ENCODE measurements around the gene IL17RA. TPM values are rescaled to one million over a fixed set of nuclear protein-coding genes. Genes with fewer than 3 reads are reported as not detected.
A peak's percentile ranks its signal among the peaks of the same experiment; 100 is the strongest.
"Not testable (repeated sequence)": the region's sequence is repeated elsewhere in the genome, so short reads cannot be mapped to it uniquely, and the experiment has no call there.

IL17RA gene
- total RNA-seq: 11.1 TPM

GRCh38 chr22:17084554-17085276 lies at the start of gene IL17RA:
Gene IL17RA, plus strand, starts transcription at chr22:17085000. Its CDS starts 92 bp downstream, at chr22:17085092.
- peak; percentile 98 for ATAC-seq
- DNase-seq (ENCODE audit: low spot score): peak; percentile 92

GRCh38 chr22:17035246-17035645 lies 49.6 kb upstream of the IL17RA start:
- DNase-seq (ENCODE audit: low spot score) (no peak), ATAC-seq (peak; percentile 15)

GRCh38 chr22:17035976-17036841 lies 48.6 kb upstream of the IL17RA start:
- DNase-seq (ENCODE audit: low spot score): not testable (repeated sequence)
- ATAC-seq: peak; percentile 36

GRCh38 chr22:17036842-17037711 lies 47.7 kb upstream of the IL17RA start:
- DNase-seq (ENCODE audit: low spot score): not testable (repeated sequence)
- peak; percentile 78 for ATAC-seq

GRCh38 chr22:17043521-17043920 lies 41.3 kb upstream of the IL17RA start:
- no peak for DNase-seq (ENCODE audit: low spot score)
- ATAC-seq: no peak

- ATAC-seq (no peak), DNase-seq (ENCODE audit: low spot score) (no peak)
Measured at GRCh38 chr22:17046566-17047348, 38.0 kb upstream of the IL17RA start.

- ATAC-seq (no peak), DNase-seq (ENCODE audit: low spot score) (no peak)
Measured at GRCh38 chr22:17047656-17048055, 37.1 kb upstream of the IL17RA start.

- ATAC-seq (no peak), DNase-seq (ENCODE audit: low spot score) (no peak)
Measured at GRCh38 chr22:17056058-17056457, 28.7 kb upstream of the IL17RA start.

- DNase-seq (ENCODE audit: low spot score) (no peak), ATAC-seq (no peak)
Measured at GRCh38 chr22:17056807-17057206, 28.0 kb upstream of the IL17RA start.

- DNase-seq (ENCODE audit: low spot score) (peak; percentile 58), ATAC-seq (peak; percentile 98)
Measured at GRCh38 chr22:17057959-17058814, 26.6 kb upstream of the IL17RA start.

- no peak for ATAC-seq
- no peak for DNase-seq (ENCODE audit: low spot score)
Measured at GRCh38 chr22:17060126-17060525, 24.7 kb upstream of the IL17RA start.

- ATAC-seq (peak; percentile 63), DNase-seq (ENCODE audit: low spot score) (no peak)
Measured at GRCh38 chr22:17063411-17064106, 21.2 kb upstream of the IL17RA start.

GRCh38 chr22:17064498-17065100 lies 20.2 kb upstream of the IL17RA start:
- DNase-seq (ENCODE audit: low spot score) (no peak), ATAC-seq (no peak)

- ATAC-seq: no peak
- no peak for DNase-seq (ENCODE audit: low spot score)
Measured at GRCh38 chr22:17065433-17065832, 19.4 kb upstream of the IL17RA start.

GRCh38 chr22:17072877-17073276 lies 11.9 kb upstream of the IL17RA start:
- ATAC-seq (no peak), DNase-seq (ENCODE audit: low spot score) (no peak)

GRCh38 chr22:17074648-17075002 lies 10.2 kb upstream of the IL17RA start:
- no peak for ATAC-seq
- DNase-seq (ENCODE audit: low spot score): no peak

- DNase-seq (ENCODE audit: low spot score) (no peak), ATAC-seq (no peak)
Measured at GRCh38 chr22:17077255-17077654, 7.5 kb upstream of the IL17RA start.

GRCh38 chr22:17079572-17079971 lies 5.2 kb upstream of the IL17RA start:
- ATAC-seq: no peak
- DNase-seq (ENCODE audit: low spot score): peak; percentile 14

Measured in left lobe of liver (tissue), 2 donors.